SIG-M5 treated with dmso at 0.1 percent for 504 hours (cell line): ENCODE data around the gene SPX.

ENCODE experiments used
- DNase-seq: peaks from one replicate; lab custom pipeline; 2025; ENCODE audit not compliant: unreplicated experiment; lab: John Stamatoyannopoulos, UW

The SPX gene

GRCh38 chr12:21538061-21538653, 12.1 kb downstream of the SPX start:
- DNase-seq, result no peak

DNA sequence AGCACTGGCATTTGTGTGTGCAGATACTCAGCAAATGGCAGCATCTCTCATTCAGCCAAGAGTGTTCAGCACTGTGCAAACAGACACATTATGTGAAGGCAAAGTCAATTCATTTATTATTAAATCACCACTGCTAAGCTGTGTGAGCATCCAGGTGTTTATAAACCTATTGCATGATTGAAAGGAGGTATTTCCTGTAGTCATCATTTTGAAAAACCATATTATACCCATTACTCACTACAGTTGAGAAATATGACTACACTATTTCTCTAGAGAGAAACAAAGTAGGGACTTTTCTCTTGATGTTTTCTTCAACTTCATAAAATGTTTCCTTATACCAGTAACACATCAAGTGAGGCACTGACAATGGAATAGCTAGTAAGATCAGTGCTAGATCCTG, 13.7 kb downstream of the SPX start:
- DNase-seq, result no peak

DNA sequence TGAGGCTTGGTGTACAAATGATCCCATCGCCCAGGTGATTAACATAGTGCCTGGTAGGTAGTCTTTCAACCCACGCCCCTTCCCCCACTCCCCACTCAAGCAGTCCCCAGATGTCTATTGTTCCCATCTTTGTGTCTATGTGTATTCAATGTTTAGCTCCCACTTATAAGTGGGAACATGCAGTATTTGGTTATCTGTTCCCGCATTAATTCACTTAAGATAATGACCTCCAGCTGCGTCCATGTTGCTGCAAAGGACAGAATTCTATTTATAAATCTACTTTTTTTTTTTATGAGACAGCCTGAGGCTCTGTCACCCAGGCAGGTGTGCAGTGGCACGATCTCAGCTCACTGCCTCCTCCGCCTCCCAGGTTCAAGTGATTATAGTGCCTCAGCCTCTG, 15.7 kb downstream of the SPX start:
- no peak for DNase-seq

- no peak for DNase-seq
These were observed 16.3 kb downstream of the SPX start for GRCh38 chr12:21542403-21542802.

GRCh38 chr12:21543151-21543550, 17.1 kb downstream of the SPX start:
- no peak for DNase-seq

DNA sequence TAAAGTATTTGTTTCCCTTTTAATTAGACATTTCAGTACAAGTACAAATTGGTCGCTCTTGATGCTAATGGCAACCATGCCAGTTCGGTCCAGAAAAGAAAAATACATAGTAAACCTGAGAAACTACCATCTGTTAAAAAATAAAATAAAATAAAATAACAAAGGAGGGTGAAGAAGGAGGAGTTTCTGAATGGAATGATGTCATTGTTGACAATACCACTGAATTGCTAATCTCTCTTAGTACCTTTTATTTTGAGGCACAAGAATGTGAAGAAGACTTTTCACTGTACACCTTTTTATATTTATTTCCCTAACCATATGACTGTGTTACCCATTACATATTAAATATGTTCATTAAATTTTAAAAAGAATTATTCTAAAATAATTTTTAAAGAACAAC, 19.5 kb downstream of the SPX start:
- no peak for DNase-seq

- DNase-seq, result no peak
These were observed 20.6 kb downstream of the SPX start for GRCh38 chr12:21546716-21547115.

DNA sequence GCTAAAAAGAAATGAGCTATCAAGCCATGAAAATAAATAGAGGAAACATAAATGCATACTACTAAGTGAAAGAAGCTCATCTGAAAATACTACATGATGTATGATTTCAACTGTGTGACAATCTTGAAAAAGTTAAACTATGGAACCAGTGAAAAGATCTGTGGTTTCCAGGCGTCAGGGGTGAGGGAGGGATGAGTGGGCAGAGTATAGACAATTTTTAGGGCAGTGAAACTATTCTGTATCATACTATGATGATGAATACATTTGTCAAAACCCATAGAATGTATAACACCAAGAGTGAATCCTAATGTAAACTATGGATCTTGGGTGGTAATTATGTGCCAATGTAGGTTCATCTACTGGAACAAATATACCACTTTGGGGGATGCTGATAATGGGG, 21.3 kb downstream of the SPX start:
- no peak for DNase-seq

DNA sequence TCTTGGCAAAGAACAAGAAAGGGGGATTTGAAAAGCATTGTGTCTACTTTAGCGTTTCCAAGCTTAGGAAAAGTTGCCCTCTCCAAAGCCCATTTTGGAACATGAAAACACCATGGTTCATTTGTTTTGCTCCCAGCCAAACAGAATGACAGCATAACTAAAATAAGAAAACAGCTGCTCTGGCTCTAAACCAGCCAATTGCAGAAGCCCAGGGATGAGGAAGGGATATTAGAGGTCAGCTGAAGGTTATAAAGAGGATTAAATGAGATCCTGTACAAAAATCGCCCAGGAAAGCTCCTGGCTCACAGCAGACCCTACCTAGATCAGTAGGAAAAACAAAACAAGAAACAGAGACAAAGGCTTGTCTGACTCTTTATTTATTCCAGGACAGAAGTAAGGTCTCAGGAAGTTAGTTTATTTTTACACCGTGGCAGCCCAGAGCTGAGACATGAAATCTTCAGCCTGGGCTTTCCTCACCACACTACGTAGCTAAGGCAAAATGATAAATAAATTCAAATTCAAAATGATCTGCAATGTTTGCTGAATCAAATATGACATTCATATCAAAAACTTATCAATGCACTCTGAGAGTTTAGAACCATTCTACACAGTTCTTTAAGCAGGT, 25.9 kb downstream of the SPX start:
- no peak for DNase-seq

DNA sequence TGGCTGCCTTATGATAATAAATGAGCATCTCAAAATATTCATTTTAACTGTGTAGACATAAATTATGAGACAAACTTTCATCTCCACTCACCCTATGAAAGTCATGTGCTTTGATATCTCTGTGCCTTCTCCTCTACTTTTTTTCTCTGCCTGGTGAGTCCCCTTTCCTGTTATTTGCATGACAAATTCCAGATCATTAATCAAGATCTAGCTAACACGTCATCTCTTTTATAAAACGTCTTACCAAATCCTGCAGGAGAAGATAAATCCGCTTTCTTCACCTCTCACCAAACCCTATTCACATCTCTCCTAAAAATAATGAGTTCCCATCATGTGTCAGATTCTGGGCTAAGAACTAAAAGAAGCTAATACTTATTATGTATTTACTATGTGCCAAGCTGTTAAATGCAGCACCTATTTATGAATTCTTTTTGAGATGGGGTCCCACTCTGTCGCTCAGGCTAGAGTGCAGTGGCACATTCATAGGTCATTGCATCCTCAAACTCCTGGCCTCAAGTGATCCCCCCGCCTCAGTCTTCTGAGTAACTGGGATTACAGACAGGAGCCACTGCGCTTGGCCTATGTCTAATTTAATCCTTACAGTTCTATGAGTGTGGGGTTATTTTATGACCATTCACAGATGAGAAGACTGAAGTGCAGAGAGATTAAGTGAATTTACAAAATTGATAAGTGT, 26.7 kb downstream of the SPX start:
- no peak for DNase-seq

- DNase-seq, result no peak
These were observed 27.2 kb downstream of the SPX start for GRCh38 chr12:21553329-21553675.

- no peak for DNase-seq
These were observed 32.1 kb downstream of the SPX start for GRCh38 chr12:21558100-21558679.

GRCh38 chr12:21559855-21560569, 33.9 kb downstream of the SPX start:
- DNase-seq, result no peak

DNA sequence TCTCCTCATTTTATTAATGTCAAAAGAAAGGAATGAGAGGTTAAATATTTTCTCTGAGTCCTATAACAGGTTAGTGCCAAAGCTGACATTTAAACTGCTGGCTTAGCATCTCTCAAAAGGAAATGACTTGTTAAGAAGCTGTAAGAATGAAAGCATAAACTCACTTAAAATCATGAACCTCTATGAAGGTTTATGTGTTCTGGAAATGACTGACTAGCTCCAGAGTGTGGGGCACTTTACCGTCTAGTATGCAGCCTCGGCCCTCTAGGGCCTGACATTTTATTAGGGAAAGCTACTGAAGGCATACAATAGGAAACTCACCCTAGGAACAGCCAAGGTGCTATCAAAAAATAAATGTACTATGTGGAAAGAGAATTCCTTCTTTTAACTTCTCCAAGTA, 35.1 kb downstream of the SPX start:
- no peak for DNase-seq

DNA sequence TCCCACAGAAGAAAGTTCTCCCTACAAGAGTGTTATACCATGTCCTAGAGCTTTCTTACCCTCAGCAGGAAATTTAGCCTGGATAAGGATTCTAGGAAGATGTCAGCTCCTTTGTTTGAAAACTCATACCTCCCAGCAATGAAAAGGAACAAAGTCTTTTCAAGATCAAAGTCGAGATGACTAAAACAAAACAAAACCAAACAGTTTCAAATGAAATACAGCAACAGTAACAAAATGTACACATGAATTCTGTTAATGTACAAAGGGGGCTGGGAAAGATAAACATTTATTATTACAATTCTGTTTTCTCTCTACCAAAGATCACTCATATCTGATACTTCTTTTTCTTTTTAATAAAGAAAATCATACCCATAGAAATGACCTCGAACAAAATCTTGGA, 36.8 kb downstream of the SPX start:
- no peak for DNase-seq

GRCh38 chr12:21566223-21566906, 40.3 kb downstream of the SPX start:
- no peak for DNase-seq

DNA sequence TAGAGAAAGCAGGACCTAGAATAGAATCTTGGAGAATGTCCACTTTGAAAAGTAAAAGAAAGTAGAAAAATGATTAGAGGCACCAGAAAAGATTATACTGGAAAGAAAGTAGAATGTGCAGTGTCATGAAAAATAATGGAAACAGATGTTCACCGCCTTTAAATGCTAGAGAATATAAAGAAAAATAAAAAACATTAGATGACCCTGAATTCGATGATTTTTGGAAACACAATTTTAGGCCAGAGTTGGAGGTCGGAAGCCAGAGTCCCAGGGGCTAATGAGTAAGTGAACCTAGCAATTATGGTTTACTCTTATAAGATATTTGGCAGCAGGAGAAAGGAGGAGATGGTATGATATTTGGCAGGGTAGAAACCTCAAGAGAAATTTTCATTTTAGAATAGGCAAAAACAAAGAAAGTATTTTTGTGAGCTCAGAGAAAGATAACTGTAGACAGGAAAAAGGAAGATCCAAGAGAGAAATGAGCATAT, 40.9 kb downstream of the SPX start:
- DNase-seq, result no peak

DNA sequence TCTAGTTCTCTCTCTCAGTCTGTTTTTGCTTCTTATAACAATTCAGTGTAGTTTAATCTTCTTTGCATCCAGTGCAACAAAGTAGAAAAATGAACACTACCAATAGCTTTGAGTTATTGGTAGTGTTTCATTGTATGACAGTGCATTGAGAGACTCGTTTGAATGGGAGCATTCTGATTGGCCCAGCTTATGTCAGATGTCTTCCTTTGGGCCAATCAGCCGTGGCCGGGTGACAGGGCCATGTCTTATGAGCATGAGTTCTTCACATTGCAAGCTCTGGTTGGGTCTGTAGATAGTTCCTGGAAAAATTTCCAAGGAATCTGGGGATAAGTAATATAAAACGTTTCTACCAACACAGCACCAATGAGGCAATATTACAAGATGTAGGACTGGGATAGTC, 42.0 kb downstream of the SPX start:
- no peak for DNase-seq

DNA sequence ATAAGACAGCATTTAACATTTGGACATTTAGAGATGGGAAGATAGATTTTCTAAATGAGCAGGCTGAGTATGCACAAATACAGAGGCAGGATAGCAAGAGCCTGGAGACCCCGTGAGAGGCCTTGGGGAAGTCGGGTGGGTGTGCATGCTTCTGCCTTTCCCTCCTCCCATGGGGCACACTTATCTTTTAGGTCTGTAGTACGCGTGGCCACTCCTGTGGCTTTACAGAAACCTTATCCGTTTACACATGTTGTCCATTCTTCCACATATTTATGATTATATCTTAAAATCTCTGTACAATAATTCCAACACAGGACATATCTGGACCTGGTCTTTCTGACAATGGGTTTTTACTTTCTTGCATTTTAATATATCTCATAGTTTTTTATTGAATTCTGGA, 45.0 kb downstream of the SPX start:
- DNase-seq, result no peak

DNA sequence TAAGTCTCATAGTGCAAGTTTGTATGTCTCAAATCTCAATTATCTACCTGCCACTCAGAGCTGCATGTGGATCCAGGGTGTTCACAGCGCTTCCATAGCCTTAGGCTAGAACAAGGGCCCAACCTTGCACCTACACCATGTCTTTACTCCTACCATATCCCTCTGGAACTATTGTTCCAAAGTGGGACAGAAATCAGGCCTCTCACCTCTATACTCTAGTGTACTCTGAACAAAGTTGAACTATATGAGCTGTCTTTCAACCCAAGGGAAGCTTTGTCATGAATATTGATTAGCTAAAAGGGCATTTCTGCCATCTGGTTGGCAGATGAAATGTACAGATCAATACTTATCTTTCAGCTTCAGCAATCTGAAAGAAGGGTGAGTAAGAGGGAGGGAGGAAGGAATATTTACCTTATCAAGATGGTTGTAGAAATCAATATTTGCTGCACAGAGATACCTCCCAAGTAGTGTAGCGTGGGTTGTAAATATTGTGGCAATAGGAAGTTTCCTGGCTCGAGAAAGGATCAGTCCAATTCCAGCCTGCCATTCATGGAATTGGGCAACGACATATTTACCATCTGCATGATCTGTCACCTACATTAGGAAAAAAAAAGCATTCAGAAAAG, 47.8 kb downstream of the SPX start:
- no peak for DNase-seq

- no peak for DNase-seq
These were observed 50.3 kb downstream of the SPX start for GRCh38 chr12:21576431-21576830.
